Vagina (tissue), 2 donors: ENCODE data around the gene FAM72C.
"Not testable (repeated sequence)": the region's sequence is repeated elsewhere in the genome, so short reads cannot be mapped to it uniquely, and the experiment has no call there.

ENCODE experiments used
- POLR2A ChIP-seq, 2 donors: fragments of 450-650 bp; IDR thresholded peaks; one replicate each; pipeline ENCODE4 v1.6.1; 2017; ENCODE audit warnings: antibody characterized with exemption in 2 of 2, mild to moderate bottlenecking in 2 of 2, moderate library complexity in 2 of 2
- POLR2AphosphoS5 ChIP-seq, 2 donors: sonication (generic); formaldehyde crosslinking; IDR thresholded peaks; one replicate each; pipeline ENCODE4 v1.9.0; 2017; ENCODE audit warnings: antibody characterized with exemption in 2 of 2, mild to moderate bottlenecking in 2 of 2, low read depth in 1 of 2; ENCODE audit not compliant: insufficient read depth in 1 of 2
- TF ChIP-seq, protein P1 (sequence below), 3 experiments: fragments of 450-650 bp in 2 of 3; fragments of 200-600 bp in 1 of 3; sonication (generic) in 1 of 3; IDR thresholded peaks; one replicate each; pipeline ENCODE4 v1.5.1; 2017 to 2019; ENCODE audit warnings: antibody characterized with exemption in 3 of 3, mild to moderate bottlenecking in 2 of 3, moderate library complexity in 2 of 3

DNA sequence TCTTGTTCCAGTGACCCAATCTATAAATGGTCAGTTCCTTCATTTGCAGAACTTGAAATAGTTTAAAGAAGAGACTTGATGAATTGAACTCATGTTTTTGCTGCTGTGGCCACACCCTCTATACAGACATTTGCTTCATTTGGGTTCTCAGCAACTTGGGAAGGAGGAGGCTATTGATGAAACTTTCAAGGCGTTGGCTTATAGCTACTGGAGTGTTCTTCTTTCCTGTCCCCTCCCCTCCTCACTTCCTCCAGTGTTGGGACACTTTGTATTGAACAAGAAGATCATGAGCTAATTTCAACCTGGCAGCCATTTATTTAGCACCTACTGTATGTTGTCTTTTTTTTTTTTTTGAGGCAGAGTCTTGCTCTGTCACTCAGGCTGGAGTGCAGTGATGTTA lies 17.9 kb upstream of the FAM72C start:
- TF ChIP-seq, protein P1, sequence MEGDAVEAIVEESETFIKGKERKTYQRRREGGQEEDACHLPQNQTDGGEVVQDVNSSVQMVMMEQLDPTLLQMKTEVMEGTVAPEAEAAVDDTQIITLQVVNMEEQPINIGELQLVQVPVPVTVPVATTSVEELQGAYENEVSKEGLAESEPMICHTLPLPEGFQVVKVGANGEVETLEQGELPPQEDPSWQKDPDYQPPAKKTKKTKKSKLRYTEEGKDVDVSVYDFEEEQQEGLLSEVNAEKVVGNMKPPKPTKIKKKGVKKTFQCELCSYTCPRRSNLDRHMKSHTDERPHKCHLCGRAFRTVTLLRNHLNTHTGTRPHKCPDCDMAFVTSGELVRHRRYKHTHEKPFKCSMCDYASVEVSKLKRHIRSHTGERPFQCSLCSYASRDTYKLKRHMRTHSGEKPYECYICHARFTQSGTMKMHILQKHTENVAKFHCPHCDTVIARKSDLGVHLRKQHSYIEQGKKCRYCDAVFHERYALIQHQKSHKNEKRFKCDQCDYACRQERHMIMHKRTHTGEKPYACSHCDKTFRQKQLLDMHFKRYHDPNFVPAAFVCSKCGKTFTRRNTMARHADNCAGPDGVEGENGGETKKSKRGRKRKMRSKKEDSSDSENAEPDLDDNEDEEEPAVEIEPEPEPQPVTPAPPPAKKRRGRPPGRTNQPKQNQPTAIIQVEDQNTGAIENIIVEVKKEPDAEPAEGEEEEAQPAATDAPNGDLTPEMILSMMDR (IDR thresholded peaks at IDR 0.05): not testable (repeated sequence)
- TF ChIP-seq POLR2A (IDR thresholded peaks at IDR 0.05); POLR2AphosphoS5 (IDR thresholded peaks at IDR 0.05; ENCODE audit: insufficient read depth in 1 of 2, low read depth in 1 of 2): not testable (repeated sequence)
